ENCODE results near the gene ARHGAP19.

The ARHGAP19 gene

DNA sequence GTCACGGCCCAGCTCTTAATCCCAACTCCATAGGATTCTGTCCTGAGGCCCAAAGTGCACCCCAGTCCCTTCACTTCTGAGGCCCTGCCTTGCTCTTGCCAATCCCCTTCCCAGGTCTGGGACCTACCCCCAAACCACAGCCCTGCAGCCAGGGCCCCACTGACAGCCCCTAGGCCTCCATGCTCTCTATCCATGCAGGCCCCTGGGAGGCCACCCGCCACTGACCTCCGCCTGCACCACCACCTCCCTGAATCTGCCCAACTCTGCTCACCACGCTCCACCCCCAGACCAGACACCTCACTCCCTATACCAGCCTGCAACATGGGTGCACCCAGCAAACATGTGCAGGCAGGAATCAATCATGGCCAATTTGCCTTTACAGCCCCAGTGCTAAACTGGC, 116.9 kb downstream of the ARHGAP19 start:
- no peak for DNase-seq (ENCODE audit: extremely low read depth, insufficient read length)
- Histone ChIP-seq H3K27me3 (replicated peaks; ENCODE audit: control insufficient read depth, insufficient read depth, low read length) (no peaks in the 10 kb centered on the region; the same call in 1 of the 2 replicates), H3K36me3 (ENCODE audit: control insufficient read depth, insufficient read depth, low read length) (no peaks in the 10 kb centered on the region), H3K4me3 (replicated peaks; ENCODE audit: low read depth, low read length) (no peak overlapping the region)
- TF ChIP-seq, protein P1, sequence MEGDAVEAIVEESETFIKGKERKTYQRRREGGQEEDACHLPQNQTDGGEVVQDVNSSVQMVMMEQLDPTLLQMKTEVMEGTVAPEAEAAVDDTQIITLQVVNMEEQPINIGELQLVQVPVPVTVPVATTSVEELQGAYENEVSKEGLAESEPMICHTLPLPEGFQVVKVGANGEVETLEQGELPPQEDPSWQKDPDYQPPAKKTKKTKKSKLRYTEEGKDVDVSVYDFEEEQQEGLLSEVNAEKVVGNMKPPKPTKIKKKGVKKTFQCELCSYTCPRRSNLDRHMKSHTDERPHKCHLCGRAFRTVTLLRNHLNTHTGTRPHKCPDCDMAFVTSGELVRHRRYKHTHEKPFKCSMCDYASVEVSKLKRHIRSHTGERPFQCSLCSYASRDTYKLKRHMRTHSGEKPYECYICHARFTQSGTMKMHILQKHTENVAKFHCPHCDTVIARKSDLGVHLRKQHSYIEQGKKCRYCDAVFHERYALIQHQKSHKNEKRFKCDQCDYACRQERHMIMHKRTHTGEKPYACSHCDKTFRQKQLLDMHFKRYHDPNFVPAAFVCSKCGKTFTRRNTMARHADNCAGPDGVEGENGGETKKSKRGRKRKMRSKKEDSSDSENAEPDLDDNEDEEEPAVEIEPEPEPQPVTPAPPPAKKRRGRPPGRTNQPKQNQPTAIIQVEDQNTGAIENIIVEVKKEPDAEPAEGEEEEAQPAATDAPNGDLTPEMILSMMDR (IDR thresholded peaks at IDR 0.05; ENCODE audit: insufficient read depth, low read length, poor library complexity, severe bottlenecking), result no peak

DNA sequence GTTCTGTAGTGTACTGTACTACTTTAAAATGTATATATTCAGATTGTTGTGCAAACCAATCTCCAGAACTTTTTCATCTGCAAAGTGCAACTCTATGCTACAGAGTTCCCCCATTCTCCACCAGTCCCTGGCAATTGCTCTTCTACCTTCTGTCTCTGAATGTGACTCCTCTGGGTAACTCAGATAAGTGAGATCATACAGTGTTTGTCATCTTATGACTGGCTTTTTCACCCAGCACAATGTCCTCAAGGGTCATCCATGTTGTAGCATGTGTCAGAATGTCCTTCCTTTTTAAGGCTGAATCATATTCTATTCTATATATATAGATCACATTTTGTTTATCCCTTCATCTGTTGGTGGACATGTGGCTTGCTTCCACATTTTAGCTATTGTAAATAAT, 117.5 kb downstream of the ARHGAP19 start:
- no peak for DNase-seq (ENCODE audit: extremely low read depth, insufficient read length)
- TF ChIP-seq, protein P1 (IDR thresholded peaks at IDR 0.05; ENCODE audit: insufficient read depth, low read length, poor library complexity, severe bottlenecking), result no peak
- H3K27me3 ChIP-seq (replicated peaks; ENCODE audit: control insufficient read depth, insufficient read depth, low read length), result no peaks in the 10 kb centered on the region; the same call in 1 of the 2 replicates
- no peaks in the 10 kb centered on the region for H3K36me3 ChIP-seq (ENCODE audit: control insufficient read depth, insufficient read depth, low read length)
- H3K4me3 ChIP-seq (replicated peaks; ENCODE audit: low read depth, low read length), result no peak overlapping the region

DNA sequence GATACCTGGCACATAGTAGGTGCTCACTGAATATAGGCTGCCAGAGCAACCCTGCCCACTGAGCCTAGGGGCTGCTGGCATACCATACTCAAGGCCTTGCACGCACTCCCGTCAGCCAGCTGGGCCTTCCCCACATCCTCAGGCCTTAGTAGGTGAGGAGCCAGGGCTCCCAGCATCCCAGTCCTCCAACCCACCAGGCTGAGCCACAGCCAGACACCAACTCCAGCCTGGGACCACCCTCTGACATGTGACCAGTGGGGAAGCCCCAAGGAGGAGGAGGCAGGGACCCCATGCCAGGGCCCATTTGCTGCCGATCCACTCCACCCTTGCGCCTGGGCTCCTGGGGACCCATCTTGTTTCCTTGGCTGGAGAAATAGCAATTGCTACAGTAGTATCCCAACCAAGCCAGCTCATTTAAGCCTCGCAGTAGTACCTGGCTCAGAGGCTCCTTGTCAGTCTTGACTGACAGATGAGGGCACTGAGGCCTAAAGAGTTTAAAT, 118.1 kb downstream of the ARHGAP19 start:
- Histone ChIP-seq H3K27me3 (replicated peaks; ENCODE audit: control insufficient read depth, insufficient read depth, low read length) (no peaks in the 10 kb centered on the region), H3K36me3 (ENCODE audit: control insufficient read depth, insufficient read depth, low read length) (no peaks in the 10 kb centered on the region), H3K4me3 (replicated peaks; ENCODE audit: low read depth, low read length) (no peak overlapping the region)
- TF ChIP-seq, protein P1 (IDR thresholded peaks at IDR 0.05; ENCODE audit: insufficient read depth, low read length, poor library complexity, severe bottlenecking), result no peak
- DNase-seq (ENCODE audit: extremely low read depth, insufficient read length), result no peak

DNA sequence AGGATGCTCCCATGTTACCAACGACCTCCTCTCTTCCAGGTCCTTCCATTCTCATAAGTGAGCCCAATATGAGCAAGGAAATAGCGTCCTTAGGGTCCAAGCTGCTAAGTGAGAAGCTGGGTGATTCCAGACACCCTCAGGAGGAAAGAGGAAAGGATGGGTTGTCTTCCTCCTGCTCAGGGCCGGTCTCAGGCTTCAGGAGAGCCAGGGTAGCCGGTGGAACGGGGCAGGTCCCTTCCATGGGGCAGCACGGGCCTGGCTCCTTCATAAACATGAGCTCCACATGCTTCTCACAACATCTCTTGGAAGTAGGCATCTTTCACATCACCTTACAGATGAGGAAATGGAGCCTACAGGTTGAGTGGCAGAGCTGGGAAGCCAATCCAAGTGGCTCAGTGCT, 119.4 kb downstream of the ARHGAP19 start:
- Histone ChIP-seq H3K36me3 (ENCODE audit: control insufficient read depth, insufficient read depth, low read length) (no peaks in the 10 kb centered on the region), H3K27me3 (replicated peaks; ENCODE audit: control insufficient read depth, insufficient read depth, low read length) (no peaks in the 10 kb centered on the region), H3K4me3 (replicated peaks; ENCODE audit: low read depth, low read length) (no peak overlapping the region)
- no peak for DNase-seq (ENCODE audit: extremely low read depth, insufficient read length)
- TF ChIP-seq, protein P1 (IDR thresholded peaks at IDR 0.05; ENCODE audit: insufficient read depth, low read length, poor library complexity, severe bottlenecking), result no peak
